HEK293T (cell line): ENCODE measurements around the gene SMIM45.
A peak's percentile ranks its signal among the peaks of the same experiment; 100 is the strongest.

Experiments used
- CTCF ChIA-PET: fragments of 350-600 bp; formaldehyde crosslinking; extraction: SDS; loops from one replicate; lab custom pipeline; 2021; ENCODE audit warnings: antibody characterized with exemption, inconsistent platforms; lab: Yijun Ruan, JAX
- POLR2A ChIA-PET: fragments of 350-600 bp; formaldehyde crosslinking; extraction: SDS; loops from one replicate; lab custom pipeline; 2020; ENCODE audit warnings: antibody characterized with exemption, inconsistent platforms; lab: Yijun Ruan, JAX
- DNase-seq: peaks from one replicate; pipeline ENCODE4 v3.0.0; 2012; ENCODE audit warnings: mixed read lengths; ENCODE audit errors: extremely low spot score
- ARNT ChIP-seq: fragments of 450-650 bp; IDR thresholded peaks from 2 replicates; pipeline ENCODE4 v1.6.1; 2017; ENCODE audit warnings: mild to moderate bottlenecking
- BHLHE40 ChIP-seq: fragments of 450-650 bp; IDR thresholded peaks from 2 replicates; pipeline ENCODE4 v1.6.1; 2016; ENCODE audit warnings: mild to moderate bottlenecking, moderate library complexity, borderline replicate concordance
- CTBP1 ChIP-seq: fragments of 450-650 bp; IDR thresholded peaks from 2 replicates; pipeline ENCODE4 v1.6.1; 2016; ENCODE audit warnings: borderline replicate concordance
- ELF4 ChIP-seq: fragments of 450-650 bp; IDR thresholded peaks from 2 replicates; pipeline ENCODE4 v1.6.1; 2017; ENCODE audit warnings: antibody characterized with exemption
- FOXA1 ChIP-seq: fragments of 450-650 bp; IDR thresholded peaks from 2 replicates; pipeline ENCODE4 v1.6.1; 2016; ENCODE audit warnings: mild to moderate bottlenecking
- FOXK2 ChIP-seq: fragments of 450-650 bp; IDR thresholded peaks from 2 replicates; pipeline ENCODE4 v1.6.1; 2016; ENCODE audit warnings: mild to moderate bottlenecking
- FOXM1 ChIP-seq: fragments of 450-650 bp; IDR thresholded peaks from 2 replicates; pipeline ENCODE4 v1.6.1; 2017; ENCODE audit warnings: mild to moderate bottlenecking, borderline replicate concordance
- HDGF ChIP-seq: fragments of 450-650 bp; IDR thresholded peaks from 2 replicates; pipeline ENCODE4 v1.6.1; 2017; ENCODE audit warnings: antibody characterized with exemption, borderline replicate concordance
- L3MBTL2 ChIP-seq: fragments of 450-650 bp; conservative IDR thresholded peaks from 2 replicates; pipeline ENCODE4 v1.6.1; 2016; ENCODE audit warnings: mild to moderate bottlenecking
- LEF1 ChIP-seq: fragments of 450-650 bp; IDR thresholded peaks from 2 replicates; pipeline ENCODE4 v1.6.1; 2017; ENCODE audit warnings: mild to moderate bottlenecking, borderline replicate concordance
- NFRKB ChIP-seq: fragments of 450-650 bp; IDR thresholded peaks from 2 replicates; pipeline ENCODE4 v1.6.1; 2016; ENCODE audit warnings: mild to moderate bottlenecking, moderate library complexity
- SP1 ChIP-seq: fragments of 450-650 bp; IDR thresholded peaks from 2 replicates; pipeline ENCODE4 v1.6.1; 2017
- SUZ12 ChIP-seq: fragments of 450-650 bp; IDR thresholded peaks from 2 replicates; pipeline ENCODE4 v1.6.1; 2016; ENCODE audit warnings: mild to moderate bottlenecking
- TARDBP ChIP-seq: fragments of 450-650 bp; IDR thresholded peaks from 2 replicates; pipeline ENCODE4 v1.6.1; 2016
- ZNF384 ChIP-seq: fragments of 450-650 bp; IDR thresholded peaks from 2 replicates; pipeline ENCODE4 v1.6.1; 2016
- TF ChIP-seq, protein P1 (sequence below): fragments of 450-650 bp; IDR thresholded peaks from 2 replicates; pipeline ENCODE4 v1.6.1; 2016

Gene SMIM45

DNA sequence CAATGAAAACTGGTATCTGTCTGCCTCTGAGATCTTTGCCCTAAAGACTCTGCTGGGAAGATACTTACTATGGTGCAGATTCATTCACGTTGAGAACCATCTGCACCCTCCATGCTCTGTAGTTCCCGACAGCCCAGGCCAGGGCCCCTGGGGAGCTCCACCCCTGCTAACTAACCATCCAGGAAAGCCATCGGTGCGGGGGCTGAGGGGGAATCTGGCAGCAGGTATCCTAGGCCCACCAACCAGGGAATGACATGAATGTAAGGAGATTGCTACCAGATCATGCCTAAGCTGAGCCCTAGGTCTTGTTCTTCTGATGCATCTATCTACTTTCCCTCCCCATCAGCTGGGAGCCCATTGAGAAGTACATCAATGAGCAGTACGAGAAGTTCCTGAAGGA is 35.3 kb downstream of the SMIM45 start:
- ChIA-PET CTCF (no interaction called here), POLR2A (no interaction called here)
- TF ChIP-seq SP1 (no peak), NFRKB (no peak), FOXA1 (no peak), HDGF (no peak), FOXK2 (no peak), ZNF384 (no peak), SUZ12 (no peak), BHLHE40 (no peak), LEF1 (no peak), FOXM1 (no peak), CTBP1 (no peak), ARNT (no peak), L3MBTL2 (no peak), TARDBP (no peak), ELF4 (no peak)
- TF ChIP-seq, protein P1, sequence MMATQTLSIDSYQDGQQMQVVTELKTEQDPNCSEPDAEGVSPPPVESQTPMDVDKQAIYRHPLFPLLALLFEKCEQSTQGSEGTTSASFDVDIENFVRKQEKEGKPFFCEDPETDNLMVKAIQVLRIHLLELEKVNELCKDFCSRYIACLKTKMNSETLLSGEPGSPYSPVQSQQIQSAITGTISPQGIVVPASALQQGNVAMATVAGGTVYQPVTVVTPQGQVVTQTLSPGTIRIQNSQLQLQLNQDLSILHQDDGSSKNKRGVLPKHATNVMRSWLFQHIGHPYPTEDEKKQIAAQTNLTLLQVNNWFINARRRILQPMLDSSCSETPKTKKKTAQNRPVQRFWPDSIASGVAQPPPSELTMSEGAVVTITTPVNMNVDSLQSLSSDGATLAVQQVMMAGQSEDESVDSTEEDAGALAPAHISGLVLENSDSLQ: no peak
- DNase-seq: no peak

DNA sequence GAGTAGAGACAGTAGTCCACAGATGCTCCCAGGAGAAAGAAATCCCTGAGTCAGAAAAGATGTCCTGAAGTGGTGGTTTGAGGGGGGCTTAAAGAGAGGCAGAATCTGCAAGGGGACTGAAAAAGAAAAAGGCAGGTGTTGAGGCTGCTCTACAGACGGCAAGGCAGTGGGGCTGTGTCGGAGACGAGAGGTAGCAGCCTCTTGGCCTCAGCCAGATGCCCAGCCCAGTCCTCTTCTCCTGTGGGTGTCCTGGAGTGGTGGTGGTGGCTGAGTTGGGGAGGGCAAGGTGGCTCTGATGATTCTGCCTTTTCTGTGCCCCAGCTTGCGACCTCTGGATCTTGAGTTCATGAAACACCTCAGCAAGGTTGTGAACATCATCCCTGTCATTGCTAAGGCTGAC is 37.3 kb downstream of the SMIM45 start:
- TF ChIP-seq ARNT: no peak
- no peak for TF ChIP-seq HDGF
- no peak for TF ChIP-seq SP1
- POLR2A ChIA-PET: no interaction called here
- CTCF ChIA-PET: no interaction called here
- no peak for DNase-seq

DNA sequence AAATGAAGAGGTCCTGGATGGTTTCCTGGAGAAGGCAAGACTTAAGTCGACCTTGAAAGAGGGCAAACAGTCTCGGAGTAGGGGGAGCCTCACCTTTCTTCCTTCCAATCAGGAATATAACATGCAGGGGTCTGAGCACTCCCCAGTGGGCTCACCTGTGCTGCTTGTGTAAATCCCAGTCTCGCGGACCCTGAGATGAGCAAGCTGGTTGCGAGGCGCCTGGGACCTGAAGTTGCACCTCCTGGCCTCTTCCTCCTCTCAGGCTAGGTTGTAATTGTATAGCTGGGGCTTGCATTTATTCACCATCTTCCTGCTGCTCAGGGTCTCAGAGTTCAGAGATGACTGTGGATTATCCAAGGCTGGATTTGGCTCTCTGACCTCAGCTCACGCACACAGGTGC is 39.2 kb downstream of the SMIM45 start:
- TF ChIP-seq ZNF384 (no peak), FOXA1 (no peak), NFRKB (no peak), CTBP1 (no peak), ARNT (no peak), LEF1 (no peak), TARDBP (no peak), FOXK2 (no peak), ELF4 (no peak), FOXM1 (no peak), HDGF (no peak)
- ChIA-PET POLR2A (no interaction called here), CTCF (interaction anchor here (0.6 kb wide), 1 partner anchor 26 kb away, joined by 3 read pairs; no protein-coding TSS in a partner anchor)
- no peak for DNase-seq

DNA sequence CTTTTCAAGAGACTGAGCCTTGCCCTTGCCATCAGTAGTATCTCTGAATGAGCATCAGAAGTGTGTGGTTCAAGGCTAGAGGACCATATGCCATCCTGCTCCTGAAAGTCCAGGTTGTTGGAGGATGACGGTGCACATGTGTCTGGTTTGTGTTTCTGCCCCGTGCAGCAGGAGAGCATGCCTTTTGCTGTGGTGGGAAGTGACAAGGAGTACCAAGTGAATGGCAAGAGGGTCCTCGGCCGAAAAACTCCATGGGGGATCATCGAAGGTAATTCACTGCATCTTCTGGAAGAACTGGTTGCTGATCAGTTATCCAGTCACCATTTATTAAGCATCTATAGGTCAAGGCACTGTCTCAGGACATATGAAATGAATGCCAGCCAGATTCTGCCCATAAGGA is 40.5 kb downstream of the SMIM45 start:
- ChIA-PET POLR2A (no interaction called here), CTCF (no interaction called here)

DNA sequence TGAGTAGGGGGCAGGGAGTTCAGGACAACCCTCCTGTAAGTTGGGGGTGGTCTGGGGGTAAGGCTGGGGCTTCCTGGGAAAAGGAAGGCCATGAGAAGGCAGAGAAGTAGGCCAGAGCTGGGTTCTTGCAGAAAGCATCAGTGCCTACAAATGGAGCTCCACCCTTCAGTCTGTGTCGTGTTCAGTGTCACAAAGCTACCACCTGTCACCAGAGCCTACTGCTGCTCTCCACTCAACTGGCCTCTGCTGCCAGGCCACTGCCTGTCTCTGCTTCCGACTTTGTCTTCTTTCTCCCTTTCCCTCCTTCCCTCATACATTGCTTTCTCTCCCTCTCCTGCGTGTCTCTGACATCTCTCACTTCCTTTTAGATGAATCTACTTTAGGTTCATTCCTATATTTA is 43.3 kb downstream of the SMIM45 start:
- TF ChIP-seq HDGF: no peak
- TF ChIP-seq TARDBP: no peak
- no peak for TF ChIP-seq ELF4
- no peak for TF ChIP-seq LEF1
- no peak for TF ChIP-seq ARNT
- TF ChIP-seq FOXK2: no peak
- no peak for TF ChIP-seq NFRKB
- no peak for TF ChIP-seq L3MBTL2
- TF ChIP-seq CTBP1: no peak
- no peak for TF ChIP-seq FOXA1
- ChIA-PET POLR2A (interaction anchor here (1.6 kb wide), 1 partner anchor 85 kb away, joined by 4 read pairs; no protein-coding TSS in a partner anchor), CTCF (no interaction called here)
- DNase-seq: no peak

More for the DNA sequence above, 40.5 kb downstream of the SMIM45 start:
- DNase-seq: no peak
- TF ChIP-seq FOXK2: no peak
- TF ChIP-seq ARNT: no peak
- no peak for TF ChIP-seq BHLHE40
- TF ChIP-seq, protein P1: no peak
- no peak for TF ChIP-seq NFRKB
- TF ChIP-seq SP1: no peak
- TF ChIP-seq SUZ12: no peak
- TF ChIP-seq TARDBP: no peak
- TF ChIP-seq LEF1: no peak
- TF ChIP-seq ELF4: no peak
- TF ChIP-seq CTBP1: no peak
- no peak for TF ChIP-seq FOXM1
- TF ChIP-seq FOXA1: no peak
- TF ChIP-seq HDGF: no peak
- no peak for TF ChIP-seq L3MBTL2
- TF ChIP-seq ZNF384: no peak

DNA sequence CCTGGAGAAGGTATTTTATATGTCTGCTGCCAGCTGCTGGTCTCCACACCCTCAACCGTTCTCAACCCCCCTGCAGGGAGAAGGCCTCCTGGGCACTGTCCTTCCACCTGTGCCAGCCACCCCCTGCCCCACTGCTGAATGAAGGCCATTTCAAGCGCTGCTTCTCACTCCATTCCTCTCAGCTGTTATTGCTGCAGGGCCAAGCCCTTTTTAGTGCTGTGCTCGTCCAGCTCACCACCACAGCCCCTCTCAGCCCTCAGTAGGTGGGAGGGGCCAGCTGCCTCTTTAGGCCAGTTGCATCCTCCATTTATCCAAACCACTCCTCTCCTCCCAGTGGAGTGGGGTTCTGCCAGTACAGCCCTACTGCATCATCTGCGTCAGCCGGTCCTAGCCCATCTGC is 44.9 kb downstream of the SMIM45 start:
- POLR2A ChIA-PET: no interaction called here
- no peak for TF ChIP-seq ZNF384
- no peak for TF ChIP-seq FOXK2
- no peak for TF ChIP-seq LEF1
- no peak for TF ChIP-seq HDGF
- no peak for TF ChIP-seq NFRKB
- TF ChIP-seq SP1: no peak
- TF ChIP-seq BHLHE40: no peak
- no peak for TF ChIP-seq TARDBP
- TF ChIP-seq FOXM1: no peak
- no peak for TF ChIP-seq CTBP1
- no peak for TF ChIP-seq SUZ12
- no peak for TF ChIP-seq FOXA1
- CTCF ChIA-PET: no interaction called here
- no peak for DNase-seq

DNA sequence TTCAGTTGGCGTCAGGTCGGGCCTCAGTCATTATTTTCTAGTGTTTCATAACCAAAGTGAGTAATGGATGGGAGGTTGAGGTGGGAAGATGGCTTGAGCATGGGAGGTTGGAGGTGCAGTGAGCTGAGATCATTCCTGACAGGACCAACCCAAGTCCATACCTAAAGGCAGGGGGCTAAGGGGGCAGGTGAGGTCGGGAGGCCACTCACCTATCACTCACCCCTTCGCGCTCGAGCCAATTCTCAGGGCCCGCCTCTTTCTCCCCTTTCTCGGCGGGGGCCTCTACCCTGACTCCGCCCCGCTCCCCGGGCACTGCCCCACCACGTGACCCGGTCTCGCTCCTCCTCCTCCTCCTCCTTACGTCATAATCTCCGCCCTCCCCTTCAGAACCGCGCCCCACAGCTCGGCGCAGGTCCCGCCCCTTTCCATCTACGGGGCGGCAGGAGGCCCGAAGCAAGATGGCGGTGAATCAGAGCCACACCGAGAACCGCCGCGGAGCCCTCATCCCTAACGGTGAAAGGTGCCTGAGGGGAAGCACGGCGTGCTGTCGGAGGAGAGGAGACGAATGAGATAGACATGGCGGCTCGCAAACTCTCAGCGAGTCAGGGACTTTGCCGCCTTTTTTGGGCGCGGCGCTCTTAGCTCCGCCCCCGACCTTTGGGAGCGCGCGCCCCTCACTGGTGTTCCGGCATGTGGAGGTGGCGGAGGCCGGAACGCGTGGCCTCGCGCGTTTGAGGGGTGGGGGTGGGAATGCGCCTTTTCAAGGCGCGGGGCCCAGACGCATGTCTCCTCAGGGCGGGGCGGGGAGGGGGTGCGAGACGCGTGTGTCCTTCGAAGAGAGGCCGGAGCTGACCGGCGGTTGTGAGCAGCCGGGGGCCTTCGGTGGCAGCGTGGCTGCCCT is 46.7 kb downstream of the SMIM45 start, which contains the start of gene WBP2NL:
Gene WBP2NL, plus strand, starts transcription at position 428 of the 901 bp plus-strand sequence. Its CDS starts 31 bp downstream, at position 459.
- DNase-seq: peak; percentile 3
- ChIA-PET POLR2A (no interaction called here), CTCF (no interaction called here)
- TF ChIP-seq HDGF: no peak
- no peak for TF ChIP-seq FOXM1
- TF ChIP-seq FOXK2: no peak
- TF ChIP-seq ARNT: no peak
- TF ChIP-seq SUZ12: no peak
- TF ChIP-seq L3MBTL2: no peak
- no peak for TF ChIP-seq FOXA1
- TF ChIP-seq NFRKB: no peak
- no peak for TF ChIP-seq BHLHE40
- TF ChIP-seq, protein P1: no peak
- TF ChIP-seq SP1: no peak
- no peak for TF ChIP-seq LEF1
- TF ChIP-seq TARDBP: no peak
- no peak for TF ChIP-seq ELF4
- no peak for TF ChIP-seq ZNF384
- no peak for TF ChIP-seq CTBP1
